Psoas muscle (tissue), 8 donors: ENCODE measurements around the gene DNAJC16. TPM values are rescaled to one million over a fixed set of nuclear protein-coding genes. Genes with fewer than 3 reads are reported as not detected.

Experiments
- ATAC-seq, 4 donors: fragments of 200-7000 bp; cut with Tn5 transposase; one replicate each; pipeline ENCODE4 v1.9.1; 2020; ENCODE audit warnings: moderate library complexity in 3 of 4, mild to moderate bottlenecking in 2 of 4
- DNase-seq, 2 donors: peaks; one replicate each; pipeline ENCODE4 v3.0.0-alpha.2; 2020
- H3K27ac ChIP-seq: fragments of 200-600 bp; one replicate; pipeline ENCODE4 v1.8.0; 2022
- H3K27me3 ChIP-seq, 3 donors: fragments of 200-600 bp in 1 of 3; one replicate each; pipeline versions ENCODE4 v1.6.1 to v1.8.0; 2013 to 2022; ENCODE audit warnings: low read length in 2 of 3, mild to moderate bottlenecking in 2 of 3, moderate library complexity in 1 of 3; ENCODE audit not compliant: insufficient read depth in 3 of 3
- H3K36me3 ChIP-seq, 2 donors: fragments of 200-600 bp in 1 of 2; one replicate each; pipeline versions ENCODE4 v1.6.1 to v1.8.0; 2013 to 2022; ENCODE audit warnings: low read depth in 1 of 2, mild to moderate bottlenecking in 1 of 2, moderate library complexity in 1 of 2; ENCODE audit not compliant: insufficient read depth in 1 of 2
- H3K4me1 ChIP-seq: fragments of 200-600 bp; one replicate; pipeline ENCODE4 v1.8.0; 2022
- H3K4me3 ChIP-seq: fragments of 200-600 bp; one replicate; pipeline ENCODE4 v1.8.0; 2022; ENCODE audit warnings: mild to moderate bottlenecking
- H3K9me3 ChIP-seq: fragments of 200-600 bp; one replicate; pipeline ENCODE4 v1.8.0; 2022
- WGBS, 3 donors: extraction: QIAGEN DNeasy Blood & Tissue Kit; methylation state at CpG; one replicate each; pipeline versions ENCODE4 v1.1.6 to v1.1.7; 2013; 5-methylcytosine and 5-hydroxymethylcytosine counted together
- intact Hi-C, 2 donors: fragments of 100-400 bp; cut with DNase I; formaldehyde crosslinking; loops; one replicate each; pipeline versions ENCODE4 v1.11.0 to v1.14.2; 2022
- polyA plus RNA-seq, 3 donors: library from polyadenylated mRNA; stranded (reverse); fragments of 200-250 nt; gene quantifications; one replicate each; pipeline ENCODE4 v1.2.3, GENCODE V29; 2013
- total RNA-seq, 4 donors: library from RNA; stranded (reverse); fragmentation: NEBNext Ultra II Directional in 2 of 4; extraction: Animal tissue kit (Norgen Biotek cat#: 25700) in 2 of 4; gene quantifications; one replicate each; pipeline versions ENCODE4 v1.2.1 to v1.2.4, GENCODE V29; 2021 to 2023
- TF ChIP-seq, protein P1 (sequence below): fragments of 200-600 bp; IDR thresholded peaks from one replicate; pipeline ENCODE4 v1.8.0; 2022; ENCODE audit warnings: antibody characterized with exemption
- donor health status: healthy with polysubstance abuse.
- donor health status: DM: no; HTN: no; CAD: no; lungs with moderate emphysema.
- donor health status: Bipolar disorder and iron deficiency.
- donor health status: healthy.
- donor health status: DM: yes; HTN: yes; CAD: no.
- donor health status: DM: no; HTN: no; CAD: no.
- donor health status: DM: no; HTN: no; CAD: no.
- donor health status: DM: yes; HTN: yes; CAD: no.

DNAJC16 gene
- total and polyA plus RNA-seq, 7 donors, result 6.8 to 29.9 (median 17.2) TPM

DNA sequence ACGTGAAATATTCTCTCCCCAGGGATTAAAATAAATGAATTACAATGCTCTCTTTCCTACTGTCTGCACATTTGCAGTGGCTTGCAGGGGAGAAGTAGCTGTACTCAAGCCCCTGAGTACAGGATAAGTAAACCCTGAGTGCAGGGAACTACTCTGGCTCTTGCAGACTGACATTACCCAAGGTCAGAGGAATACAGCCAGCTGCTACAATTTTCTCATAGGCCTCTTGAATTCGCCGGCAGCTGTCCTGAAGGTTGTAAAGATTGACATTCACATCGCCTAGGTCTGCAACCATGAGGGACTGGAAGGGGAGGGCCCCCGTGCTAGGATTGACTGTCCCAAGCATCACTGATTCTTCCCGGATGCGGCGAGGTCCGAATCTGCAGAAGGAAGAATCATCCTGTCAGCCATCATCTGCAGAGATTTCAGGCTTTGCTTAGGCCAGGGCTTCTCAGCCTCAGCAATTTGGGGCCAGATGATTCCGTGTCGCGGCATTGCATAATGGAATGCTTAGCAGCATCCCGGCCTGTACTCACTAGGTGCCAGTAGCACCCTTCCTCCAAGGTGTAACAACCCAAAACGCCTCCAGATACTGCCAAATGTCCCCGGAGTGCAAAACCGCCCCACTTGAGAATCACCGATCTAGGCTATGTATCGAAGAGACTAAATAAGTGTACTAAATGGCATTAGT, 56.5 kb downstream of the DNAJC16 start:
- intact Hi-C loops, result loop anchor here (5.0 kb wide), 2 partner anchors 39 to 154 kb away; partner anchors contain the start of gene SLC25A34 (in 1 of the 2)

DNA sequence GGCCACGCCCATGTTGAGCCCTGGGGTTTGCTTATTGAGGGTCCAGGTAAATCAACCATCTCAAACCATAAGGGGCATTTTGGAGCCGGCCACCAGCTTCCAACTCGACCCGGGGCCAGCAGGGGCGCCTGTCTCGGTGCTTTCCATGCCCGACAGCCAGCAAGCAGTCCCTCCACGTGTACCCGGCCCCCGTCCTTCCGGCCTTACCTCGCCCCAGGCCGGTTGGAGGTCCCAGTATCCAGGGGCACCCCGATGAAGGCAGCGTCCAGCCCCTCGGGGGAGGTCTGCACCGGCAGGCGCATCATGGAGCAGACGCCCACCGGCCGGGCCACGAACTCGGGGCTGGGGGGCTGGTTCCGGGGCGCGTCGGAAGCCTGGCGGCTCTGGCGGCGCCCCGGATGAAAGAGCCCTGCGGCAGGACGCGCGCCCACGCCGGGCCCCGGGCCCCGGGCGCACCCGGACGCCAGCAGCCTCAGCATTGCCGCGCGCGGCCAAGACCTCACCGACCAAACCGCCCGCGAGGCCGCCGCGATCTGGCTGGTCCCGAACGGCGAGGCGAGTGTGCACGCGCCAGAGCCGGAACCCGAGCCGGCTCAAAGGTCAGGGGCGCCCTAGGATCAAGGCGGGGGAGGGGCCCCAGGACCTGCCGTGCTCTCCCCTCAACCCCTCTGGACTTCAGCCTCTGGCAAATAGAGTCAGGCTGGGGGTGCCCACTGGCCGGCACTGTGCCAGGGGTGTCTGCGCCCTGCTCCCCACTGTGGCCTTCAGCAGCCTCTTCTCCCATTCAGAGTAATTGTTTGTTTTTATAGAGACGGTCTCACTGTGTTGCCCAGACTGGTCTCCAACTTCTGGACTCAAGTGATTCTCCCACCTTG, 58.1 kb downstream of the DNAJC16 start, which contains the start of gene AGMAT:
TSS of gene AGMAT (minus strand) at position 563 of the 875 bp plus-strand sequence. CDS start at position 479, 84 bp downstream.
- DNase-seq, result peak; percentile 50 to 63
- Histone ChIP-seq H3K4me3 (peak within 1 kb of the TSS; percentile 62), H3K4me1 (peaks cover 42% of the 10 kb centered on the region), H3K36me3 (no peaks in the 10 kb centered on the region), H3K9me3 (no peaks in the 10 kb centered on the region), H3K27ac (peak within 1 kb of the TSS; percentile 95), H3K27me3 (no peaks in the 10 kb centered on the region)
- ATAC-seq, result peak; percentile 43 to 53 (median 46)
- TF ChIP-seq, protein P1, sequence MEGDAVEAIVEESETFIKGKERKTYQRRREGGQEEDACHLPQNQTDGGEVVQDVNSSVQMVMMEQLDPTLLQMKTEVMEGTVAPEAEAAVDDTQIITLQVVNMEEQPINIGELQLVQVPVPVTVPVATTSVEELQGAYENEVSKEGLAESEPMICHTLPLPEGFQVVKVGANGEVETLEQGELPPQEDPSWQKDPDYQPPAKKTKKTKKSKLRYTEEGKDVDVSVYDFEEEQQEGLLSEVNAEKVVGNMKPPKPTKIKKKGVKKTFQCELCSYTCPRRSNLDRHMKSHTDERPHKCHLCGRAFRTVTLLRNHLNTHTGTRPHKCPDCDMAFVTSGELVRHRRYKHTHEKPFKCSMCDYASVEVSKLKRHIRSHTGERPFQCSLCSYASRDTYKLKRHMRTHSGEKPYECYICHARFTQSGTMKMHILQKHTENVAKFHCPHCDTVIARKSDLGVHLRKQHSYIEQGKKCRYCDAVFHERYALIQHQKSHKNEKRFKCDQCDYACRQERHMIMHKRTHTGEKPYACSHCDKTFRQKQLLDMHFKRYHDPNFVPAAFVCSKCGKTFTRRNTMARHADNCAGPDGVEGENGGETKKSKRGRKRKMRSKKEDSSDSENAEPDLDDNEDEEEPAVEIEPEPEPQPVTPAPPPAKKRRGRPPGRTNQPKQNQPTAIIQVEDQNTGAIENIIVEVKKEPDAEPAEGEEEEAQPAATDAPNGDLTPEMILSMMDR, result peak; percentile 29
- 2 to 7% (median 3%) methylated on average over 55 to 68 of the region's 68 CpGs for WGBS, 3 donors
- intact Hi-C loops, result loop anchor here (5.0 kb wide), 2 partner anchors 38 to 153 kb away; partner anchors contain the start of gene SLC25A34 (in 1 of the 2)

More for the DNA sequence above, 56.5 kb downstream of the DNAJC16 start:
- Histone ChIP-seq H3K27ac (peak overlapping the region; percentile 95), H3K4me3 (peak overlapping the region; percentile 62), H3K9me3 (no peaks in the 10 kb centered on the region), H3K27me3 (no peaks in the 10 kb centered on the region), H3K4me1 (peaks cover 54% of the 10 kb centered on the region), H3K36me3 (no peaks in the 10 kb centered on the region)
- 44 to 64% (median 46%) methylated on average over 18 of the region's 18 CpGs for WGBS, 3 donors
- TF ChIP-seq, protein P1, result no peak
- DNase-seq (no peak), ATAC-seq (peak in 3 of 4 donors; percentile 23 to 38 (median 29))

DNA sequence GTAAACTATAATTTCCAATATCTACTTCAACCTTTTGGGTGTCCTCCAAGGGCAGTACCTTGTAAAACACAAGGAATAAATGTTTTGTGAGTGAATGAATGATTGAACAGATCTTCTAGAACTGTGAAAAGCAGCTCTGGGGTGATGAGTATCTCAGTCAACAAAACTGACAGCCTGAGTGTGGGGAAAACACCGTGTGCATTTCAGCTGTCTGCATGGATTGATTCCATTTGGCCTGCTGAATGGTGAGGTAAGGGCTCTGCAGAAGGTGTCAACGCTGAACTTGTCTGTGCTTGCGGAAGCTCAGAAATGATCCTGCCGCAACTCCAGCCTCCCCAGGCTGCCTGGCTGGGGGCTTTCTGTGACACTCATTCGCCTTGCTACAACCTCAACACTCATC, 65.6 kb downstream of the DNAJC16 start:
- no peaks in the 10 kb centered on the region for H3K27me3 ChIP-seq
- H3K27ac ChIP-seq, result peak overlapping the region; percentile 89
- H3K36me3 ChIP-seq, result no peaks in the 10 kb centered on the region
- DNase-seq (no peak), ATAC-seq (peak; percentile 83 to 92 (median 88))
- TF ChIP-seq, protein P1, result no peak
- H3K4me1 ChIP-seq, result peaks cover 17% of the 10 kb centered on the region
- no peak overlapping the region for H3K4me3 ChIP-seq
- H3K9me3 ChIP-seq, result no peaks in the 10 kb centered on the region
- WGBS, 3 donors, result 29 to 45% (median 29%) methylated on average over 5 of the region's 5 CpGs
- intact Hi-C loops, result loop anchor here in 1 of 2 donors (5.0 kb wide), 1 partner anchor 120 kb away; no protein-coding TSS in a partner anchor

DNA sequence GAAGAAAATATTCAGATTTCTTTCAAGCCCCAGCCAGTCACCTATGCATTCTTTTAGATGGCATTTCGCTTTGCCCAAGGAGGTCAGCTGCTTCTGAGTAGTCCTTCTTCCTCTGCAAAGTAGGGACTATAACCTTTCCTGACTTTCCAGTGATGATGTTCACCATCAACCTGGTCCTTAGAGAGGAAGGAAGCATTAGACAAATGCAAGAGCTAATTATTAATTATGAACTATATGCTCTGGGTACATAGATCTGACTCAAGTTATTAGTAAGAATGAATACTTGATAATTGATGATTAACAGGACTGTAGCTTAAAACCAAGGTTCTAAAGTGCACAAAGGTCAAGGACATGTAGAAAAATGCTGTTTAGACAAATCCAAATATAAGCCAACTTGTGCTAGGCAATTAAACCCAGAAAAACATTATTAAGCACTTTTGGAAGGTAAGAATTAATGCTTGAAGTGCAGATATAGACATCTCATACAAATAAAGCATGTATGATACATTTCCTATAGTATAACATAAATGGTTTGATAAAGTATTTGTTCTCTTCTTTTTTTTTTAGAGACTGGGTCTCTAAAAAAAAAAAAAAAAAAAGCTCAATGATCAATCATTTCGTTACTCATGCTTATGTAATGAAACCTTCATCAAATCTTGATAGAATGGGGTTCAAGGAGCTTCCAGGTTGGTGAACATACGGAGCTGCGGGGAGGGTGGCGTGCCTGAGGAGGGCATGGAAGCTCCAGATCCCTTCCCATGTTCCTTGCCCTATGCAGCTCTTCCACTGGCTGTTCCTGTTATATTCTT, 69.4 kb downstream of the DNAJC16 start:
- intact Hi-C loops, result no loop called here
- Histone ChIP-seq H3K9me3 (no peaks in the 10 kb centered on the region), H3K27ac (peak overlapping the region; percentile 89), H3K4me3 (no peak overlapping the region), H3K36me3 (no peaks in the 10 kb centered on the region), H3K27me3 (no peaks in the 10 kb centered on the region), H3K4me1 (peaks cover 29% of the 10 kb centered on the region)
- peak in 1 of 4 donors; percentile 22 for ATAC-seq
- WGBS, 3 donors, result 78 to 93% (median 81%) methylated on average over 5 of the region's 5 CpGs
- TF ChIP-seq, protein P1, result no peak
- DNase-seq, result no peak
